Measurements from ENCODE around the gene NSUN4. TPM values are rescaled to one million over a fixed set of nuclear protein-coding genes. Genes with fewer than 3 reads are reported as not detected.

NSUN4 gene
- total and polyA plus RNA-seq, 2 of the 13 experiments (the other 11 are each of a cell fraction or from before 2014, with no cell fraction given), result 21.5 to 23.5 TPM

- TF ChIP-seq ZNF3 (CRISPR knock-in tag; IDR thresholded peaks at IDR 0.05) (no peak), ZNF30 (CRISPR knock-in tag; IDR thresholded peaks at IDR 0.05) (peak; percentile 95), RNF219 (CRISPR knock-in tag; IDR thresholded peaks at IDR 0.05) (no peak), PAXIP1 (CRISPR knock-in tag; conservative IDR thresholded peaks at IDR 0.05) (no peak; the same call in 1 of the 2 replicates), ZSCAN12 (CRISPR knock-in tag; IDR thresholded peaks at IDR 0.05) (peak; percentile 54; the same call in 1 of the 2 replicates), SMYD3 (CRISPR knock-in tag; IDR thresholded peaks at IDR 0.05) (peak; percentile 67; the same call in 1 of the 2 replicates), ZMAT3 (CRISPR knock-in tag; conservative IDR thresholded peaks at IDR 0.05) (peak; percentile 91), NCOA1 (CRISPR knock-in tag; IDR thresholded peaks at IDR 0.05) (peak; percentile 71; the same call in 1 of the 2 replicates), CC2D1A (CRISPR knock-in tag; IDR thresholded peaks at IDR 0.05) (no peak), ZNF263 (CRISPR knock-in tag; IDR thresholded peaks at IDR 0.05) (peak; percentile 76), FOSL1 (CRISPR knock-in tag; IDR thresholded peaks at IDR 0.05; ENCODE audit: borderline replicate concordance) (peak; percentile 12; the same call in 1 of the 2 replicates), SMAD3 (CRISPR knock-in tag; IDR thresholded peaks at IDR 0.05) (peak; percentile 82; the same call in 1 of the 2 replicates), EED (CRISPR knock-in tag; IDR thresholded peaks at IDR 0.05) (peak; percentile 89), ZNF430 (CRISPR knock-in tag; IDR thresholded peaks at IDR 0.05) (peak; percentile 80), ZNF598 (CRISPR knock-in tag; IDR thresholded peaks at IDR 0.05; ENCODE audit: borderline replicate concordance) (peak; percentile 19; the same call in 1 of the 2 replicates), PREB (CRISPR knock-in tag; IDR thresholded peaks at IDR 0.05) (0 out of 2 replicates have a peak, but pooled peaks have one; percentile 21), NKX3-1 (CRISPR knock-in tag; IDR thresholded peaks at IDR 0.05) (peak; percentile 94), SMARCE1 (IDR thresholded peaks at IDR 0.05; ENCODE audit: borderline replicate concordance) (no peak), CBX1 (IDR thresholded peaks at IDR 0.05; ENCODE audit: low read depth) (peak; percentile 24)
- TF ChIP-seq, protein P1, sequence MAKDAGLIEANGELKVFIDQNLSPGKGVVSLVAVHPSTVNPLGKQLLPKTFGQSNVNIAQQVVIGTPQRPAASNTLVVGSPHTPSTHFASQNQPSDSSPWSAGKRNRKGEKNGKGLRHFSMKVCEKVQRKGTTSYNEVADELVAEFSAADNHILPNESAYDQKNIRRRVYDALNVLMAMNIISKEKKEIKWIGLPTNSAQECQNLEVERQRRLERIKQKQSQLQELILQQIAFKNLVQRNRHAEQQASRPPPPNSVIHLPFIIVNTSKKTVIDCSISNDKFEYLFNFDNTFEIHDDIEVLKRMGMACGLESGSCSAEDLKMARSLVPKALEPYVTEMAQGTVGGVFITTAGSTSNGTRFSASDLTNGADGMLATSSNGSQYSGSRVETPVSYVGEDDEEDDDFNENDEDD (CRISPR knock-in tag; IDR thresholded peaks at IDR 0.05; ENCODE audit: borderline replicate concordance), result peak; percentile 99
These were observed 53.7 kb downstream of the NSUN4 start, which contains the start of gene FAAH (continued) for GRCh38 chr1:46394108-46394871.

Data from HepG2 (cell line).